OCI-LY3 (cell line): ENCODE results near the gene C1QTNF2.

Experiments used
- EZH2phosphoT487 ChIP-seq: fragments of 200-600 bp; shearing (Covaris generic); IDR thresholded peaks from 2 replicates; pipeline ENCODE4 v1.6.1; 2018; ENCODE audit warnings: antibody characterized with exemption, mixed run types, low read depth
- TF ChIP-seq, protein P1 (sequence below): fragments of 200-600, 300-600 bp; sonication (generic); IDR thresholded peaks from 2 replicates; pipeline ENCODE4 v1.5.1; 2014; ENCODE audit warnings: antibody characterized with exemption, low read length, low read depth

DNA sequence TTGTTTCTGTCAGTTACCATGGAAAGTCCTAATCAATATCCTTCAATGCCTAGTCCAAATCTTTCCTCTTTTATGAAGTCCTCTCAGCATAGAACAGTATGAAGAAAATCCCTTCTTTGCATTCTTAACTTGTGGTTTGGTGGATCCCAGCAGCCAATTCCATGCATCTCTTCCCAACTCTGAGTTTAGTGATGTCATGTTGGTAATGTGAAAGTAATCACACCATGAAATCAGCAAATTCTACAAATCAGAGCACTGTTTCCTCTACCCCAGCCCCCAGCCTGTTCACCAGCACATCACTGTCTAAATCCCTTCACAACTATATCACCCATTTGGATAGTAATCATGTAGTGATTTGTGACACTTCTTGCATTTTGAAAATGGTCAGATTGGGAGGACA, 4.7 kb upstream of the C1QTNF2 start:
- TF ChIP-seq, protein P1, sequence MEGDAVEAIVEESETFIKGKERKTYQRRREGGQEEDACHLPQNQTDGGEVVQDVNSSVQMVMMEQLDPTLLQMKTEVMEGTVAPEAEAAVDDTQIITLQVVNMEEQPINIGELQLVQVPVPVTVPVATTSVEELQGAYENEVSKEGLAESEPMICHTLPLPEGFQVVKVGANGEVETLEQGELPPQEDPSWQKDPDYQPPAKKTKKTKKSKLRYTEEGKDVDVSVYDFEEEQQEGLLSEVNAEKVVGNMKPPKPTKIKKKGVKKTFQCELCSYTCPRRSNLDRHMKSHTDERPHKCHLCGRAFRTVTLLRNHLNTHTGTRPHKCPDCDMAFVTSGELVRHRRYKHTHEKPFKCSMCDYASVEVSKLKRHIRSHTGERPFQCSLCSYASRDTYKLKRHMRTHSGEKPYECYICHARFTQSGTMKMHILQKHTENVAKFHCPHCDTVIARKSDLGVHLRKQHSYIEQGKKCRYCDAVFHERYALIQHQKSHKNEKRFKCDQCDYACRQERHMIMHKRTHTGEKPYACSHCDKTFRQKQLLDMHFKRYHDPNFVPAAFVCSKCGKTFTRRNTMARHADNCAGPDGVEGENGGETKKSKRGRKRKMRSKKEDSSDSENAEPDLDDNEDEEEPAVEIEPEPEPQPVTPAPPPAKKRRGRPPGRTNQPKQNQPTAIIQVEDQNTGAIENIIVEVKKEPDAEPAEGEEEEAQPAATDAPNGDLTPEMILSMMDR: no peak
- TF ChIP-seq EZH2phosphoT487: no peak
